CD8-positive, alpha-beta memory T cell (primary cell): ENCODE measurements around the gene RGL4. TPM values are rescaled to one million over a fixed set of nuclear protein-coding genes. Genes with fewer than 3 reads are reported as not detected.

ENCODE experiments used
- CTCF ChIA-PET: fragments of 350-600 bp; sonication (Branson Sonifier 250); formaldehyde crosslinking; loops from one replicate; lab custom pipeline; 2021; ENCODE audit warnings: antibody characterized with exemption; lab: Charles Lee
- POLR2A ChIA-PET: fragments of 350-600 bp; sonication (Branson Sonifier 250); formaldehyde crosslinking; loops from one replicate; lab custom pipeline; 2021; ENCODE audit warnings: antibody characterized with exemption; lab: Charles Lee
- DNase-seq, 5 donors: peaks; one replicate each; pipeline versions ENCODE4 v3.0.0 to v3.0.0-alpha.2; 2020 to 2022; ENCODE audit warnings: mixed read lengths in 1 of 5
- H3K27ac ChIP-seq: one replicate; pipeline ENCODE4 v1.7.0; 2013; ENCODE audit warnings: low read depth, mild to moderate bottlenecking, low read length, moderate library complexity
- H3K27me3 ChIP-seq: 2 replicates; pipeline ENCODE4 v1.7.0; 2013; ENCODE audit warnings: low read length, mild to moderate bottlenecking; ENCODE audit not compliant: insufficient read depth, poor library complexity, severe bottlenecking
- H3K36me3 ChIP-seq: 2 replicates; pipeline ENCODE4 v1.7.0; 2013; ENCODE audit warnings: mild to moderate bottlenecking, low read length, moderate library complexity; ENCODE audit not compliant: insufficient read depth
- H3K4me1 ChIP-seq: 2 replicates; pipeline ENCODE4 v1.7.0; 2013; ENCODE audit warnings: mild to moderate bottlenecking, low read length, moderate library complexity; ENCODE audit not compliant: insufficient read depth
- H3K4me3 ChIP-seq: 2 replicates; pipeline ENCODE4 v1.7.0; 2013; ENCODE audit warnings: mild to moderate bottlenecking, low read length
- H3K9me3 ChIP-seq: 2 replicates; pipeline ENCODE4 v1.7.0; 2013; ENCODE audit warnings: mild to moderate bottlenecking, low read length
- H3K27ac Mint-ChIP-seq, 8 donors: one replicate each; pipeline ENCODE4 v1.8.0; 2020 to 2021; ENCODE audit warnings: mixed read lengths in 8 of 8, mild to moderate bottlenecking in 6 of 8, inconsistent platforms in 3 of 8, moderate library complexity in 3 of 8
- H3K27me3 Mint-ChIP-seq, 2 donors: one replicate each; pipeline ENCODE4 v1.8.0; 2020 to 2021; ENCODE audit warnings: mixed read lengths in 2 of 2, mild to moderate bottlenecking in 1 of 2, moderate library complexity in 1 of 2
- H3K36me3 Mint-ChIP-seq, 3 donors: one replicate each; pipeline ENCODE4 v1.8.0; 2020 to 2021; ENCODE audit warnings: mixed read lengths in 3 of 3, inconsistent platforms in 1 of 3, mild to moderate bottlenecking in 1 of 3
- H3K4me1 Mint-ChIP-seq, 3 donors: one replicate each; pipeline ENCODE4 v1.8.0; 2020 to 2021; ENCODE audit warnings: mixed read lengths in 3 of 3, inconsistent platforms in 1 of 3, mild to moderate bottlenecking in 1 of 3
- H3K4me3 Mint-ChIP-seq, 7 donors: one replicate each; pipeline ENCODE4 v1.8.0; 2020 to 2021; ENCODE audit warnings: mixed read lengths in 7 of 7, mild to moderate bottlenecking in 6 of 7, moderate library complexity in 4 of 7, inconsistent platforms in 2 of 7
- H3K9me3 Mint-ChIP-seq, 5 donors: one replicate each; pipeline ENCODE4 v1.8.0; 2020 to 2022; ENCODE audit warnings: mixed read lengths in 5 of 5, mild to moderate bottlenecking in 3 of 5, moderate library complexity in 2 of 5, inconsistent platforms in 1 of 5
- polyA plus RNA-seq: library from polyadenylated mRNA; unstranded; fragments of 300-500 nt; fragmentation: Illumina TruSeq; gene quantifications from one replicate; pipeline ENCODE4 v1.2.3, GENCODE V29; 2021
- total RNA-seq, 2 experiments: library from RNA; stranded (reverse); gene quantifications; one replicate each; pipeline ENCODE4 v1.2.3, GENCODE V29; 2021

RGL4 gene
- total and polyA plus RNA-seq, 3 experiments from 2014 or later, result 3.2 to 58.4 (median 4.8) TPM

DNA sequence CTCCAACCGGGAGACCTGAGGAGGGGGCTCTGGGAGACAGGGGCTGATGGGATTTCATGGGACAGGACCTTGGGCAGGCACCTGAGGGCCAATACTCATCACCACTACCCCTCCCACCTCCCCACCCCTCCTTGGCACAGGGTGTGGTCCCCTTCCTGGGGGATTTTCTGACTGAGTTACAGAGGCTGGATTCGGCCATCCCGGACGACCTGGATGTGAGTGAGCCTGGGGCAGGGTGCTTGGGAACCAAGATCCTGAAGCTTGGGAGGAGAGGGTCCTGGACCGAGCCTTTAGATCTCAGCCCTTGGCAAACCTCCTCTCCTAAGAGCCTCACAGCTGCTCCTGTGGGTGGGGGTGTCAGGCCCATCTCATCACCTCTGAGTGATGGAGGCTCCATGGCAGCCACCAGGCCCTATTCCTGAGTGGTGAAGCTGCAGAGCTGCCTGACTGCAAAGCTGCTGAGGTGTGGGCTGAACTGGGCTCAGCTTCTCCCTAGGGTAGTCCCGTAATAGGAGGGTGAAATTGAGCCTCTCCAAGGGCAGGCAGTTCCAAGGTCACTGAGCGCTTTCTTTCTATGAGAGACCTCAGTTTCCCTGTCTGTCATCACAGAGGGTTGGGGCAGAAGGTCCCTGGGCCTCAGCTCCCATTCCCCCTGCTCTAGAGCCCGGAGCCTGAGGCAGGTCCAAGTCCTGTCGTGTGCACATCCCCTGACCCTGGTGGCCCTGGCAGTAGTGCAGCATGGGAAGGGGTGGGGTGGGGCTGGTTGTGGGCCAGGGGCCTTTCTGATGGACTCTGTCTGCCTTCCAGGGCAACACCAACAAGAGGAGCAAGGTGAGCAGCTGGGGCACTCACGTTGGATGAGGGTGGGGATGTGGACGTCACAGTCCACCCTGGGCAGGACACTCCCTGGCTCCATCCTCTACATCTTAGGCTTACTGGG is 6.5 kb downstream of the RGL4 start:
- CTCF ChIA-PET, result interaction anchor here (1.1 kb wide), 1 partner anchor 34 kb away, joined by 3 read pairs; no protein-coding TSS in a partner anchor
- H3K9me3 Mint-ChIP-seq, result no peaks in the 10 kb centered on the region
- H3K9me3 ChIP-seq, result no peaks in the 10 kb centered on the region
- POLR2A ChIA-PET, result interaction anchor here (2.3 kb wide), 1 partner anchor 20 kb away, joined by 13 read pairs; no protein-coding TSS in a partner anchor
- H3K36me3 Mint-ChIP-seq, result peaks cover 13 to 72% (median 22%) of the 10 kb centered on the region in 3 donors
- no peaks in the 10 kb centered on the region for H3K27me3 ChIP-seq
- H3K4me1 Mint-ChIP-seq, result peaks cover 54 to 78% (median 68%) of the 10 kb centered on the region in 3 donors
- peak overlapping the region; percentile 74 for H3K27ac ChIP-seq
- DNase-seq, result no peak
- peak overlapping the region; percentile 86 to 99 (median 96) for H3K4me3 Mint-ChIP-seq
- H3K36me3 ChIP-seq, result peaks cover 41% of the 10 kb centered on the region
- H3K4me3 ChIP-seq, result peak overlapping the region; percentile 76
- no peaks in the 10 kb centered on the region for H3K27me3 Mint-ChIP-seq
- H3K4me1 ChIP-seq, result peaks cover 42% of the 10 kb centered on the region
- peak overlapping the region; percentile 96 to 100 (median 100) for H3K27ac Mint-ChIP-seq

DNA sequence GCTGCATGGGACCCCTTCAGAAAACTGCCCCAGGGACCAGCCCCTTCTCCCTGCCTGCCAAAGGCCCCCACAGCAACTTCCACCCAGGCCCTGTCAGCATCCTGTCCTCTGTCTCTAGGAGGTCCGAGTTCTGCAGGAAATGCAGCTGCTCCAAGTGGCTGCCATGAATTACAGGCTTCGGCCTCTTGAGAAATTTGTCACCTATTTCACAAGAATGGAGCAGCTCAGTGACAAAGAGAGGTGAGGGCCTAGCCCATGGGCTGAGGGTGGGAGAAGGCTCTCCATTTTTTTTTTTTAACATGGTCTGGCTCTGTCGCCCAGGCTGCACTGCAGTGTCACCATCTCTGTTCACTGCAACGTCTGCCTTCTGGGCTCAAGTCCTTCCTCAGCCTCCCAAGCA is 7.3 kb downstream of the RGL4 start:
- CTCF ChIA-PET, result no interaction called here
- H3K36me3 Mint-ChIP-seq, result peaks cover 13 to 72% (median 23%) of the 10 kb centered on the region in 3 donors

GRCh38 chr22:23698673-23699235 is 7.9 kb downstream of the RGL4 start:
- H3K36me3 Mint-ChIP-seq, result peaks cover 13 to 73% (median 23%) of the 10 kb centered on the region in 3 donors
- ChIA-PET POLR2A (interaction anchor here (0.8 kb wide), 1 partner anchor 17 kb away, joined by 3 read pairs; no protein-coding TSS in a partner anchor), CTCF (interaction anchor here (1.7 kb wide), 1 partner anchor 18 kb away, joined by 3 read pairs; no protein-coding TSS in a partner anchor)
- Histone ChIP-seq H3K27ac (no peak overlapping the region), H3K4me3 (no peak overlapping the region), H3K4me1 (peaks cover 42% of the 10 kb centered on the region), H3K27me3 (no peaks in the 10 kb centered on the region), H3K9me3 (no peaks in the 10 kb centered on the region), H3K36me3 (peaks cover 36% of the 10 kb centered on the region)
- H3K4me1 Mint-ChIP-seq, result peaks cover 59 to 85% (median 78%) of the 10 kb centered on the region in 3 donors
- H3K27ac Mint-ChIP-seq, result peak overlapping the region; percentile 39 to 100 (median 69)
- no peaks in the 10 kb centered on the region for H3K9me3 Mint-ChIP-seq
- DNase-seq, result no peak
- no peak overlapping the region for H3K4me3 Mint-ChIP-seq
- no peaks in the 10 kb centered on the region for H3K27me3 Mint-ChIP-seq

More for the DNA sequence above, 7.3 kb downstream of the RGL4 start:
- POLR2A ChIA-PET, result no interaction called here
- no peak for DNase-seq
- Mint-ChIP-seq H3K4me3 (peak overlapping the region in 4 of 7 donors; percentile 61 to 99 (median 96)), H3K9me3 (no peaks in the 10 kb centered on the region), H3K27me3 (no peaks in the 10 kb centered on the region), H3K27ac (peak overlapping the region; percentile 76 to 100 (median 100)), H3K4me1 (peaks cover 57 to 81% (median 71%) of the 10 kb centered on the region in 3 donors)
- Histone ChIP-seq H3K27ac (no peak overlapping the region), H3K9me3 (no peaks in the 10 kb centered on the region), H3K36me3 (peaks cover 41% of the 10 kb centered on the region), H3K4me3 (no peak overlapping the region), H3K27me3 (no peaks in the 10 kb centered on the region), H3K4me1 (peaks cover 42% of the 10 kb centered on the region)

DNA sequence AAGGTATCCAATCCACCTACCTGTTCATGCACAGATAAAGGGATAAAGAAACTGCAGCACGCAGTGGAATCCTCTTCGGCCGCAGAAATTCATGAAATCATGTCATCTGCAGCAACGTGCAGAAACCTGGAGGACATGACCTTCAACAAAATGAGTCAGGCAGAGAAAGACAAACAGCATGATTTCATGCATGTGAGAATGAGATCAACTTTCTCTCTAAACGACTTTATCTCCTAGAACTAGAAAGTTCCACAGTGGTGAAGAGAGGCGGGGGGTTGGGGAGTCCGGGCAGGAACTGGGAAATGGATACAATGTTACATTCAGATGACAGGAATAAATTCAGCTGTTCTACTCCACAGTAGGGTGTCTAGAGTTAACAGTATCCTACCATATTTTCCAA is 9.9 kb downstream of the RGL4 start:
- Mint-ChIP-seq H3K4me1 (peaks cover 64 to 87% (median 86%) of the 10 kb centered on the region in 3 donors), H3K27ac (peak overlapping the region in 2 of 8 donors; percentile 10 to 17), H3K9me3 (no peaks in the 10 kb centered on the region), H3K27me3 (no peaks in the 10 kb centered on the region), H3K36me3 (peaks cover 13 to 78% (median 30%) of the 10 kb centered on the region in 3 donors), H3K4me3 (peak overlapping the region in 1 of 7 donors; percentile 42)
- no peak overlapping the region for H3K27ac ChIP-seq
- H3K4me3 ChIP-seq, result no peak overlapping the region
- ChIA-PET CTCF (interaction anchor here (1.7 kb wide), 1 partner anchor 16 kb away, joined by 3 read pairs; no protein-coding TSS in a partner anchor), POLR2A (no interaction called here)
- H3K9me3 ChIP-seq, result no peaks in the 10 kb centered on the region
- peaks cover 45% of the 10 kb centered on the region for H3K4me1 ChIP-seq
- no peak for DNase-seq
- peaks cover 41% of the 10 kb centered on the region for H3K36me3 ChIP-seq
- no peaks in the 10 kb centered on the region for H3K27me3 ChIP-seq

GRCh38 chr22:23704062-23704461 is 13.2 kb downstream of the RGL4 start:
- CTCF ChIA-PET, result no interaction called here
- Mint-ChIP-seq H3K4me3 (peak overlapping the region in 1 of 7 donors; percentile 21), H3K9me3 (no peaks in the 10 kb centered on the region), H3K27me3 (no peaks in the 10 kb centered on the region), H3K4me1 (peaks cover 53 to 86% (median 77%) of the 10 kb centered on the region in 3 donors), H3K27ac (peak overlapping the region in 7 of 8 donors; percentile 43 to 91 (median 87)), H3K36me3 (peaks cover 15 to 96% (median 42%) of the 10 kb centered on the region in 3 donors)
- Histone ChIP-seq H3K4me1 (peaks cover 19% of the 10 kb centered on the region), H3K27me3 (no peaks in the 10 kb centered on the region), H3K9me3 (no peaks in the 10 kb centered on the region), H3K4me3 (no peak overlapping the region), H3K36me3 (peaks cover 51% of the 10 kb centered on the region), H3K27ac (no peak overlapping the region)
- POLR2A ChIA-PET, result no interaction called here
- no peak for DNase-seq

DNA sequence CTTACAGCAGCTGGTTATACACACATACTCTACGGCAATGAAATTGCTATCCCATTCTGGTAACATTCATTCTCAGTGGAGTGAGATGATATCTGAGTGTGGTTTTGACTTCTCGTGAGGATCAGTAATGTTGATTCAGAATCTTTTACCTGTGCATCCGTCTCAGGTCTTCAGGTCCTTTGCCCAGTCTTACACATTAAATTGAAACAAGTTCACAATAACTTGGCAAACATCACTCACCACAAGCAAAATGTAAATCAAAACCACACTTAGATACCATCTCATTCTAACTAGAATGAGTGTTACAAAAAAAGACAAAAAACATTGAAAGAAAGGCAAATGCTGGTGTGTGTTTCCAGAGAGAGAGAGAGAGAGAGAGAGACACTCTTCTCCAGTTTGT is 14.0 kb downstream of the RGL4 start:
- Mint-ChIP-seq H3K4me3 (peak overlapping the region in 3 of 7 donors; percentile 36 to 45 (median 44)), H3K27me3 (no peaks in the 10 kb centered on the region), H3K36me3 (peaks cover 18 to 96% (median 45%) of the 10 kb centered on the region in 3 donors), H3K27ac (peak overlapping the region; percentile 14 to 92 (median 88)), H3K9me3 (no peaks in the 10 kb centered on the region), H3K4me1 (peaks cover 54 to 84% (median 80%) of the 10 kb centered on the region in 3 donors)
- peaks cover 52% of the 10 kb centered on the region for H3K36me3 ChIP-seq
- no peak overlapping the region for H3K27ac ChIP-seq
- ChIA-PET POLR2A (no interaction called here), CTCF (no interaction called here)
- no peaks in the 10 kb centered on the region for H3K9me3 ChIP-seq
- DNase-seq, result peak in 1 of 5 donors; percentile 28
- no peak overlapping the region for H3K4me3 ChIP-seq
- H3K27me3 ChIP-seq, result no peaks in the 10 kb centered on the region
- H3K4me1 ChIP-seq, result peaks cover 19% of the 10 kb centered on the region

DNA sequence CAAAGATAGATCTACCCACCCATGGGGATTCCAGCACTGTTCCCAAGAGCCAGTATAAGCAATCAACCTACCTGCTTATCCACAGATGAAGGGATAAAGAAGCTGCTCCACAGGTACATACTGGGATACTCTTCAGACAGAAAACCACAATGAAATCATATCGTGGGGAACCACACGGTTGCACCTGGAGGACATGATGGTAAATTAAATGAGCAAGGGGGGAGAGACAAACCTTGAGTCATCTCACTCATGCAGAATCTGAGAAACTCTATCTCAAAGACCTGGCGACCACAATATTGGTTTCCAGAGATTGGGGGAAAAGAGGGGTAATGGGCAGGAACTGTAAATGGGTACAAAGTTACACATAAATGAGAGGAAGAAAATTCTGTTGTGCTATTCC is 14.5 kb downstream of the RGL4 start:
- Histone ChIP-seq H3K4me1 (peaks cover 19% of the 10 kb centered on the region), H3K4me3 (no peak overlapping the region), H3K9me3 (no peaks in the 10 kb centered on the region), H3K36me3 (peaks cover 48% of the 10 kb centered on the region), H3K27me3 (no peaks in the 10 kb centered on the region), H3K27ac (no peak overlapping the region)
- Mint-ChIP-seq H3K4me3 (peak overlapping the region in 3 of 7 donors; percentile 14 to 45 (median 36)), H3K36me3 (peaks cover 18 to 96% (median 40%) of the 10 kb centered on the region in 3 donors), H3K27ac (peak overlapping the region; percentile 47 to 92 (median 88)), H3K4me1 (peaks cover 52 to 84% (median 79%) of the 10 kb centered on the region in 3 donors), H3K9me3 (no peaks in the 10 kb centered on the region), H3K27me3 (no peaks in the 10 kb centered on the region)
- no peak for DNase-seq
- ChIA-PET CTCF (no interaction called here), POLR2A (no interaction called here)
